SH-SY5Y (cell line): ENCODE measurements around the gene UCK1.

ENCODE experiments used
- GATA2 ChIP-seq: IDR thresholded peaks from 2 replicates; pipeline ENCODE4 v1.6.1; 2011; ENCODE audit warnings: mild to moderate bottlenecking, low read depth, low read length
- GATA3 ChIP-seq: IDR thresholded peaks from 2 replicates; pipeline ENCODE4 v1.6.1; 2011; ENCODE audit warnings: low read depth, mild to moderate bottlenecking, low read length, moderate library complexity

DNA sequence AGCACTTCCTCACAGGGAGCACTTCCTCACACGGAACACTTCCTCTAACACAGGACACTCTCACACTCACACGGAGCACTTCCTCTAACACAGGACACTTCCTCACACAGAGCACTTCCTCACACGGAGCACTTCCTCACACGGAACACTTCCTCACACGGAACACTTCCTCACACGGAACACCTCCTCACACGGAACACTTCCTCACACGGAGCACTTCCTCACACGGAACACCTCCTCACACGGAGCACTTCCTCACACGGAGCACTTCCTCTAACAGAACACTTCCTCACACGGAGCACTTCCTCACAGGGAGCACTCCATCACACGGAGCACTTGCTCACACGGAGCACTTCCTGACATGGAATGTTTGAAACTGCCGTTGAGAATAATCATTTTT is 15.0 kb downstream of the UCK1 start:
- TF ChIP-seq GATA2 (no peak), GATA3 (no peak)
